BJ (cell line): ENCODE measurements around the gene IL18RAP. TPM values are rescaled to one million over a fixed set of nuclear protein-coding genes. Genes with fewer than 3 reads are reported as not detected.

ENCODE experiments used
- CTCF ChIA-PET: fragments of 350-600 bp; formaldehyde crosslinking; extraction: SDS; loops from one replicate; lab custom pipeline; 2021; ENCODE audit warnings: antibody characterized with exemption, inconsistent platforms; lab: Yijun Ruan, JAX
- POLR2A ChIA-PET: fragments of 300-600 bp; sonication (Branson Sonifier 250); formaldehyde crosslinking; extraction: SDS; loops from one replicate; lab custom pipeline; 2021; ENCODE audit warnings: antibody characterized with exemption; lab: Charles Lee
- DNase-seq: peaks from one replicate; pipeline ENCODE4 v3.0.0-alpha.2; 2011; ENCODE audit warnings: low read depth
- H3K27me3 ChIP-seq: 2 replicates; pipeline ENCODE4 v1.6.0; 2011; ENCODE audit warnings: low read length; ENCODE audit not compliant: control insufficient read depth, insufficient read depth
- H3K36me3 ChIP-seq: 2 replicates; pipeline ENCODE4 v1.5.1; 2011; ENCODE audit warnings: low read length; ENCODE audit not compliant: control insufficient read depth, insufficient read depth
- H3K4me3 ChIP-seq: 2 replicates; pipeline ENCODE4 v1.5.1; 2011; ENCODE audit warnings: low read depth, mild to moderate bottlenecking, control low read depth, low read length
- polyA plus RNA-seq: library from polyadenylated mRNA; depleted of rRNA; stranded (reverse); fragments of >200 nt; gene quantifications from 2 replicates; pipeline ENCODE4 v1.2.3, GENCODE V29; 2011
- TF ChIP-seq, protein P1 (sequence below): IDR thresholded peaks from 2 replicates; pipeline ENCODE4 v1.5.1; 2011; ENCODE audit warnings: low read depth, mild to moderate bottlenecking, control low read depth, inconsistent platforms, low read length, moderate library complexity; ENCODE audit not compliant: insufficient read depth

Gene IL18RAP
- polyA plus RNA-seq, 1 experiment: not detected

DNA sequence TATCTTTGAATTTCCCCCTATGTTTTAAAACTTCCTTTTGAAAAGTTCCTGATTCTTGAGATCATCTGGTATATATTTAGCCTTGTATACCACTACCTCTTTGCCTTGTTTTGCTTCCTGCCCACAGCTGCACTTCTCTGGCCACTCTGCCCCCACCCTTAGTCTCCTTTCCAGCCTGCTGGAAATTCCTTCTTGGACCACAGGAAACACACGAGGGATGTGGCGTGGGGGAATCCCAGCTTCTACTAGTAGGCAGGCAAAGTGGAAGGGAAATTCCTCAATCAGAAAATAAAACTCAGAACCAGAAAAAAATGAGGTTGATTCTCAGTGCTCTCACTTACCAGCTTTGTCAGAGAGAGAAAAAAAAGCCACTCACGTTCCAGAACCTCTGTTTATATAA lies 13.4 kb downstream of the IL18RAP start:
- Histone ChIP-seq H3K36me3 (no peaks in the 10 kb centered on the region), H3K27me3 (no peaks in the 10 kb centered on the region; the same call in 1 of the 2 replicates), H3K4me3 (no peak overlapping the region)
- TF ChIP-seq, protein P1, sequence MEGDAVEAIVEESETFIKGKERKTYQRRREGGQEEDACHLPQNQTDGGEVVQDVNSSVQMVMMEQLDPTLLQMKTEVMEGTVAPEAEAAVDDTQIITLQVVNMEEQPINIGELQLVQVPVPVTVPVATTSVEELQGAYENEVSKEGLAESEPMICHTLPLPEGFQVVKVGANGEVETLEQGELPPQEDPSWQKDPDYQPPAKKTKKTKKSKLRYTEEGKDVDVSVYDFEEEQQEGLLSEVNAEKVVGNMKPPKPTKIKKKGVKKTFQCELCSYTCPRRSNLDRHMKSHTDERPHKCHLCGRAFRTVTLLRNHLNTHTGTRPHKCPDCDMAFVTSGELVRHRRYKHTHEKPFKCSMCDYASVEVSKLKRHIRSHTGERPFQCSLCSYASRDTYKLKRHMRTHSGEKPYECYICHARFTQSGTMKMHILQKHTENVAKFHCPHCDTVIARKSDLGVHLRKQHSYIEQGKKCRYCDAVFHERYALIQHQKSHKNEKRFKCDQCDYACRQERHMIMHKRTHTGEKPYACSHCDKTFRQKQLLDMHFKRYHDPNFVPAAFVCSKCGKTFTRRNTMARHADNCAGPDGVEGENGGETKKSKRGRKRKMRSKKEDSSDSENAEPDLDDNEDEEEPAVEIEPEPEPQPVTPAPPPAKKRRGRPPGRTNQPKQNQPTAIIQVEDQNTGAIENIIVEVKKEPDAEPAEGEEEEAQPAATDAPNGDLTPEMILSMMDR: no peak
- POLR2A ChIA-PET: no interaction called here
- CTCF ChIA-PET: interaction anchor here (1.0 to 1.1 kb wide), 2 partner anchors 196 to 553 kb away, joined by 3 read pairs; no protein-coding TSS in a partner anchor
- DNase-seq: no peak

DNA sequence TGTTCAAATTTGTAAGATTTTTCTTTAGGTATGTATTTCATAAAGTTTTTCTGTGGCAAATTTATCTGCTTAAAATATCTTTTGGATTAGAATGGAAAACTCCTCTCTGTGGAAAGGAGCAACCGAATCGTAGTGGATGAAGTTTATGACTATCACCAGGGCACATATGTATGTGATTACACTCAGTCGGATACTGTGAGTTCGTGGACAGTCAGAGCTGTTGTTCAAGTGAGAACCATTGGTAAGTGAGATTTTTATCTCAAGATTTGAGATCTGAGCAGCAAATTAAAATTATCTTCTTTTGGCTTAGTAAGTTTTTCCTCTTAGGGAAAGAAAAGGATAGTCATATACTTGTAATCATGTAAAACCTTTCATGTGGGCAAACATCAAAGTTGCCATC lies 14.2 kb downstream of the IL18RAP start:
- Histone ChIP-seq H3K4me3 (no peak overlapping the region), H3K36me3 (no peaks in the 10 kb centered on the region), H3K27me3 (no peaks in the 10 kb centered on the region; the same call in 1 of the 2 replicates)
- TF ChIP-seq, protein P1: no peak
- no peak for DNase-seq
- POLR2A ChIA-PET: no interaction called here
- CTCF ChIA-PET: interaction anchor here (1.0 to 1.3 kb wide), 3 partner anchors 12 to 553 kb away, joined by 3 read pairs; no protein-coding TSS in a partner anchor

DNA sequence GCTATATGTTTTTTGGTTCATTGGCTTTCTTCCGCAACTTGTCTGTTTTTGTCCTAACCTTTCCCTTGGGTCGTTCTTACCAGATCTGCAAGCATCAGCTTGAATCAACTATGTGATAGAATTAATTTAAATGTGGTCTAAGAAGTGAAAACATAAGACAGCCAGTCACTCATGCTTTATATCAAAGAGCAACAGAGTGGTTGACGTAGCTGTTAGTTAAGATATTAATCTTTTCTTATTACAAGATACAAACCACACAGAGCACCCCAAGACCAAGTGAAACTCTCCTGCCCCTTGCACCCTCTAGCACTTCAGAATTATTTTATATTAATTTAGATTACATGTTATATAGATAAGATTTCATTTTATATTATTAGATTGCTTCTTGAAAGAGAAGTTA lies 15.2 kb downstream of the IL18RAP start:
- no peaks in the 10 kb centered on the region; the same call in 1 of the 2 replicates for H3K27me3 ChIP-seq
- TF ChIP-seq, protein P1: no peak
- H3K36me3 ChIP-seq: no peaks in the 10 kb centered on the region
- CTCF ChIA-PET: interaction anchor here (1.3 to 1.4 kb wide), 2 partner anchors 11 to 188 kb away, joined by 3 to 4 read pairs; no protein-coding TSS in a partner anchor
- no peak overlapping the region for H3K4me3 ChIP-seq
- POLR2A ChIA-PET: no interaction called here
- DNase-seq: no peak

DNA sequence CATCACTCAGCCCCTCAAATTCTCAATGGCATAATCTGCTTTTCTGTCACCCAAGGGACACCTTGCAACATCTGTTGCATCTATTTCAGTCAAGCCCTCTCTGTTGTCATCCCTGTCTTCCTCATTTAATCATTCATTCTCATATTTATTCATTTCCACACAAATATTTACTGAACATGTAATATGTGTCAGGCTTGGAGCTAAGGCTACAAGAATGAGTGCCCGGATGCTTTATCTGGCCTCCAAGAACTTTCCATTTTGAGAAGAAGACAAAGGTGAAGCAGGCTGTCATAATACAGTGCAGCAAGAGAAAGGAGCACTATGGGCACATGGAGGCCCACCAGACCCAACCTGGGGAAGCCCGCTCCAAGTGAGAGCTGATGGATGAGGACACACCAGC lies 15.6 kb downstream of the IL18RAP start:
- POLR2A ChIA-PET: no interaction called here
- TF ChIP-seq, protein P1: no peak
- H3K27me3 ChIP-seq: no peaks in the 10 kb centered on the region; the same call in 1 of the 2 replicates
- CTCF ChIA-PET: interaction anchor here (1.1 to 1.5 kb wide), 3 partner anchors 9 to 188 kb away, joined by 4 to 5 read pairs (median 4); partner anchors contain the start of gene SLC9A4
- H3K36me3 ChIP-seq: no peaks in the 10 kb centered on the region
- no peak for DNase-seq
- no peak overlapping the region for H3K4me3 ChIP-seq

DNA sequence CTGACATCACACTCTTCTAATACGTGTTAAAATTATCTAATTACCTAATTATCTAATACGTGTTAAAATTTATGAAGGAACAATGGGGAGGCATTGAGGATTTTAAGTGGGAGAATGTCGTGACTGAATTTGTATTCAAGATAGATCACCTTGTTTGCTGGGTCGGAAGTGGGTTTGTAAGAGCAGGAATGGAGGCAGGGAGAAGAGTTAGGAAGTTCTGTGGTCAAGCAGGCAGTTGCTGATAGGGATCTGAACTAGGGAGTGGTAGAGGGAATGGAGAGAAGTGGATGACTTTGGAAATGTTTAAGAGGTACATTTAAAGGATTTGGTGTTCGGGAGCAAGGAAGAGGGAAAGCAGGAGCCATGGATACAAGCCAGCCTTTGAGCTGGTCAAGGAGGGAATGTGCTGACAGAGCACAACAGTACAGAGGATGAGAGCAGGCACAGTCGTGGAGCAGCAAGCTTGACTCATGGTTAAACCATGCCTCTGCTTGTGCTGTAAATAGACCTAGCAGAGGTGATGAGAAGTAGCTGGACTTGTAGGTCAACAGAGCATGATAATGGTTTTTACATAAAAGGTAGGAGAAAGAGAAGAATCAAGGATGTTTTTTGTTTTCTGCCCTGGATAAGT lies 16.2 kb downstream of the IL18RAP start:
- TF ChIP-seq, protein P1: no peak
- no peaks in the 10 kb centered on the region for H3K36me3 ChIP-seq
- no peak for DNase-seq
- ChIA-PET CTCF (interaction anchor here (1.1 to 1.5 kb wide), 3 partner anchors 9 to 189 kb away, joined by 4 to 5 read pairs (median 4); partner anchors contain the start of gene SLC9A4), POLR2A (no interaction called here)
- H3K27me3 ChIP-seq: no peaks in the 10 kb centered on the region; the same call in none of the 2 replicates
- H3K4me3 ChIP-seq: no peak overlapping the region
